K562 (cell line): Measurements from ENCODE around the gene MAP3K2.

Experiments used
- ARNT ChIP-seq, 2 experiments: fragments of 450-650 bp; IDR thresholded peaks; 2 replicates each; pipeline ENCODE4 v1.6.1; 2016; ENCODE audit warnings: mild to moderate bottlenecking in 1 of 2
- GTF2B ChIP-seq: IDR thresholded peaks from 2 replicates; pipeline ENCODE4 v1.6.1; 2011; ENCODE audit not compliant: insufficient read length; ENCODE audit errors: extremely low read depth
- HDGF ChIP-seq: fragments of 450-650 bp; IDR thresholded peaks from 2 replicates; pipeline ENCODE4 v1.6.1; 2016
- HMG20B ChIP-seq: fragments of 250-450 bp; sonication (Bioruptor Pico); IDR thresholded peaks from 2 replicates; pipeline ENCODE4 v1.5.0; 2021; ENCODE audit warnings: mild to moderate bottlenecking
- HNRNPL ChIP-seq: fragments of 200-400 bp; formaldehyde crosslinking; IDR thresholded peaks from 2 replicates; pipeline ENCODE4 v1.6.1; 2017; ENCODE audit warnings: low read depth, mild to moderate bottlenecking, low read length
- MAX ChIP-seq: sonication (generic); formaldehyde crosslinking; IDR thresholded peaks from 2 replicates; pipeline ENCODE4 v1.9.0; 2022; ENCODE audit warnings: mild to moderate bottlenecking, missing genetic modification reagents
- MLLT1 ChIP-seq, 2 experiments: fragments of 450-650 bp; IDR thresholded peaks; 2 replicates each; pipeline ENCODE4 v1.6.1; 2016
- MTA2 ChIP-seq: fragments of 450-650 bp; IDR thresholded peaks from 2 replicates; pipeline ENCODE4 v1.6.1; 2016; ENCODE audit warnings: low read depth
- NR2C2 ChIP-seq, 2 experiments: fragments of 200-800 bp in 1 of 2; sonication (Bioruptor generic) in 1 of 2; sonication (generic) in 1 of 2; formaldehyde crosslinking in 1 of 2; IDR thresholded peaks; 2 replicates each; pipeline versions ENCODE4 v1.6.1 to v1.8.0; 2016 to 2022; ENCODE audit warnings: mild to moderate bottlenecking in 1 of 2, missing compliant biosample characterization in 1 of 2, missing genetic modification characterization in 1 of 2, missing genetic modification reagents in 1 of 2
- RFX5 ChIP-seq: IDR thresholded peaks from 2 replicates; pipeline ENCODE4 v1.6.1; 2011; ENCODE audit warnings: low read depth, mild to moderate bottlenecking, improper control_type of control experiment, low read length
- SRF ChIP-seq, 2 experiments: fragments of 250-450, 450-650 bp in 1 of 2; sonication (Bioruptor Pico) in 1 of 2; sonication (generic) in 1 of 2; formaldehyde crosslinking; IDR thresholded peaks; 2 replicates each; pipeline versions ENCODE4 v1.5.0 to v1.5.1; 2020 to 2022; ENCODE audit warnings: mild to moderate bottlenecking in 1 of 2, missing genetic modification reagents in 1 of 2
- TF ChIP-seq, protein P1 (sequence below), 3 experiments: IDR thresholded peaks in 2 of 3; conservative IDR thresholded peaks in 1 of 3; 2 replicates each; pipeline ENCODE4 v1.5.1; 2011 to 2012; ENCODE audit warnings: low read length in 3 of 3, mild to moderate bottlenecking in 3 of 3, control low read depth in 2 of 3, improper control_type of control experiment in 1 of 3, inconsistent platforms in 1 of 3, low read depth in 1 of 3, mixed read lengths in 1 of 3, moderate library complexity in 1 of 3; ENCODE audit not compliant: insufficient read depth in 2 of 3
- TF ChIP-seq, protein P2 (sequence below): IDR thresholded peaks from 3 replicates; pipeline ENCODE4 v1.6.1; 2011; ENCODE audit warnings: borderline replicate concordance, mild to moderate bottlenecking; ENCODE audit not compliant: insufficient read length, insufficient read depth

GRCh38 chr2:127360242-127360641, 27.5 kb downstream of the MAP3K2 start:
- TF ChIP-seq ARNT (IDR thresholded peaks at IDR 0.05): no peak
- TF ChIP-seq, protein P1, sequence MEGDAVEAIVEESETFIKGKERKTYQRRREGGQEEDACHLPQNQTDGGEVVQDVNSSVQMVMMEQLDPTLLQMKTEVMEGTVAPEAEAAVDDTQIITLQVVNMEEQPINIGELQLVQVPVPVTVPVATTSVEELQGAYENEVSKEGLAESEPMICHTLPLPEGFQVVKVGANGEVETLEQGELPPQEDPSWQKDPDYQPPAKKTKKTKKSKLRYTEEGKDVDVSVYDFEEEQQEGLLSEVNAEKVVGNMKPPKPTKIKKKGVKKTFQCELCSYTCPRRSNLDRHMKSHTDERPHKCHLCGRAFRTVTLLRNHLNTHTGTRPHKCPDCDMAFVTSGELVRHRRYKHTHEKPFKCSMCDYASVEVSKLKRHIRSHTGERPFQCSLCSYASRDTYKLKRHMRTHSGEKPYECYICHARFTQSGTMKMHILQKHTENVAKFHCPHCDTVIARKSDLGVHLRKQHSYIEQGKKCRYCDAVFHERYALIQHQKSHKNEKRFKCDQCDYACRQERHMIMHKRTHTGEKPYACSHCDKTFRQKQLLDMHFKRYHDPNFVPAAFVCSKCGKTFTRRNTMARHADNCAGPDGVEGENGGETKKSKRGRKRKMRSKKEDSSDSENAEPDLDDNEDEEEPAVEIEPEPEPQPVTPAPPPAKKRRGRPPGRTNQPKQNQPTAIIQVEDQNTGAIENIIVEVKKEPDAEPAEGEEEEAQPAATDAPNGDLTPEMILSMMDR (IDR thresholded peaks at IDR 0.05 in 2 of 3, conservative IDR thresholded peaks at IDR 0.05 in 1 of 3; ENCODE audit: insufficient read depth in 2 of 3, low read depth in 1 of 3, low read length in 3 of 3): no peak
- no peak for TF ChIP-seq MLLT1 (IDR thresholded peaks at IDR 0.05)
- TF ChIP-seq GTF2B: no peak
- TF ChIP-seq MTA2: no peak
- TF ChIP-seq HMG20B (CRISPR knock-in tag): no peak
- TF ChIP-seq HNRNPL: no peak
- no peak for TF ChIP-seq RFX5
- TF ChIP-seq HDGF: no peak
- TF ChIP-seq MAX (CRISPR knock-in tag): no peak
- TF ChIP-seq, protein P2, sequence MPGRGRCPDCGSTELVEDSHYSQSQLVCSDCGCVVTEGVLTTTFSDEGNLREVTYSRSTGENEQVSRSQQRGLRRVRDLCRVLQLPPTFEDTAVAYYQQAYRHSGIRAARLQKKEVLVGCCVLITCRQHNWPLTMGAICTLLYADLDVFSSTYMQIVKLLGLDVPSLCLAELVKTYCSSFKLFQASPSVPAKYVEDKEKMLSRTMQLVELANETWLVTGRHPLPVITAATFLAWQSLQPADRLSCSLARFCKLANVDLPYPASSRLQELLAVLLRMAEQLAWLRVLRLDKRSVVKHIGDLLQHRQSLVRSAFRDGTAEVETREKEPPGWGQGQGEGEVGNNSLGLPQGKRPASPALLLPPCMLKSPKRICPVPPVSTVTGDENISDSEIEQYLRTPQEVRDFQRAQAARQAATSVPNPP: no peak
- no peak for TF ChIP-seq SRF (CRISPR knock-in tag; IDR thresholded peaks at IDR 0.05)
- TF ChIP-seq NR2C2 (CRISPR knock-in tag; IDR thresholded peaks at IDR 0.05): no peak
- no peak for TF ChIP-seq NR2C2 (tag; IDR thresholded peaks at IDR 0.05)
